GM19043 (cell line): ENCODE measurements around the gene HMBS.
"Not testable (repeated sequence)": the region's sequence is repeated elsewhere in the genome, so short reads cannot be mapped to it uniquely, and the experiment has no call there.

Source experiments
- ATAC-seq: cut with Tn5 transposase; IDR thresholded peaks from one replicate; pipeline ENCODE4 v1.9.1; 2021; ENCODE audit warnings: low read depth; ENCODE audit not compliant: unreplicated experiment

HMBS gene

DNA sequence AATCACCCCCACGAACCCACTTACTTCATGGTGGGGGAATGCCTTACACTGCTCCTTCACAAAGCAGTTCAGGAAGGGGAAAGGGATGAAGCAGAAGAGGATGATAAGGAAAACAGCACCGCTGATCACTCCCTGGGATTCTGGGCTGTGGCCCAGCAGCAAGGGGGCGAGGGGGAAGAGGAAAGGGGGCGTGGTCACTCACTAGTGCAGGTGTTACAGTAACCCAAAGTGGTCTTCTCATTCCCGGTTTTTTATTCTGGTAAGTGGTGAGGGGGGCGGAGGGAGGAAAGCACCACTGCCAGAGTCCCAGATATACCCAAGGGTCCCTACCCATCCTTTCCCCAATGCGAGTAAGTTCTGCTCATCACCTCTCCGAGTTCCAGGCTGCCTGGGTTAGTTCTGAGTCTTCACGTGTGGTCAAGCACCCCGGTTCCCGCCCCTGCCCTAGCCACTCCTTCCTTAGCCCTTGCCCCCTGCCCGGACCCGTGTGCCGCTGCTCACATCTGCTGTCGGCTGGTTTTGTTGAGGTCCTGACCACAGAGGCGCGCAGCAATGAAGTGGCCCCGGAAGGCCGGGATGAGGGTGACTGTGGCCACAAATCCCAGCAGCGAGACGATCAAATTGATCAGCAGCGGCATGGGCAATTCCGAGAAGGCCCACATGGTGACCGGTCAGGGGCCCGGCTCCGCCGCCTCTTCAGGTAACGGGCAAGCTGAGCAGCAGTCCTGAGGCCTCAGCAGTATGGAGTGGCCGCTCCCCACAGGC, 16.5 kb downstream of the HMBS start:
- peak; percentile 22 for ATAC-seq

DNA sequence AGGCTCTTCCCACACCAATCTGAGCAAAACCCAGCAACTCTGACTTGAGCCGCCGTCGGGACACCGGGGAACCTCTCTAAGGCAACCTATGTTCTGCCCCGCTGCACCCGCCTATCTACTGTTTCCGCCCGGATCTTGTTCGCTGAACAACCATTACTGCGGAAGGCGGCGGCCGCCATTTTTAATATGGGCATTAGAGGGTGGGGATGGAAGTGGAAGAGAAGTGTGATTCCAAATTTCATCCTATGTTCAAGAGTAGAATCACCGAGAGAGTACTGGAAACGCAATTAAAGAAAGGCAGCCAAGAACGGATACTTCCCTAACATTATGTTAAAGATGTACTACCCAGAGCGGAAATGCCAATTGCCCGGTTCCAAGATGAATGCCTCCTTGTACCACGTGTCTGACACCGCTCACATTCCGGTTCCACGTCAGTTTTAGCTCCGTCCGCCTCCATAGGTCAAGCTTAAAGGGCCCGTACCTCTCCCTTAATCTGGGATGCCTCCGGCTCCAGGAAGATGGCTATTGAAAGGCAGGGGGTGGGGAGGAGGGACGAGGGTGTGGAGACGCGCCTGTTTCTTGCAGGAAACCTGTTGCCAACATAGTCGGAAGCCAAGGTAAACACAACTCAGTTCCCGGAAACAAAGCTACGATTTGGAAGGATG, 17.2 kb downstream of the HMBS start, which contains the start of gene DPAGT1:
TSS of gene DPAGT1 (minus strand) at position 95 of the 665 bp plus-strand sequence. CDS start 198 bp downstream, outside the sequence.
- ATAC-seq, result peak; percentile 82

DNA sequence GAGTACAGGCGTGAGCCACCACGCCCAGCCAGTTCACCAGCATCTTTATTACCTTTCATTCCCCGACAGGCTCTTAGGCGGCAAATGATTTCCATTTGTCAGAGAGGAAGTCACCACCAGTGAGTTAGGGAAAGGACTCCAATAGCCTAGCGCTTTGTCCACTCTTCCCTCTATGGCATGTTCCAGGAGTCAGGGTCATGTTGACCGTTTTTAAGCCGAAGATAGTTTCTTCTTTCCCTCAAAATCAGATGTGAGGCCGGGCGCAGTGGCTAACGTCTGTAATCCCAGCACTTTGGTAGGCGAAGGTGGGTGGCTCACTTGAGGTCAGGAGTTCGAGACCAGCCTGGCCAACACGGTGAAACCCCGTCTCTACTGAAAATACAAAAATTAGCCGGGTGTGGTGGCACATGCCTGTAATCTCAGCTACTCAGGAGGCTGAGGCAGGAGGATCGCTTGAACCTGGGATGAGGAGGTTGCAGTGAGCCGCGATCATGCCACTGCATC, 18.5 kb downstream of the HMBS start:
- not testable (repeated sequence) for ATAC-seq

DNA sequence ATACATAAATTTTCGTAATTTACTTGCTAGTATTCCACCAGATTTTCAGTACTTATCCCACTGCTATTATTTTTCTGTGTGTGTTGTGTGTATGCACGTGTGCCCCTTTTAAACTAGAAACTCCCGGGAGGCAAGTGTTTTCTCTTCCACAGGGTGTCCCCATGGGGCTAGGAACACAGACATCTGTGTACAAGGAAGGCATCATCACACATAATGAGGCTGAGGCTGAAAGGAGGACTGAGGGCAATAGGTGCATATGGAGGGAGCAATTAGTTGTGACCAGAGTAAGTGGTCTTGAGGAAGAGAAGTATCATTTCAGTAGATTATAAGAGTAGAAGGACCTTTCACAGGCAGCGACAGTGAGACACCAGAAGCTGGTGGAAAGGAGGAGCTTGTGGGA, 19.1 kb downstream of the HMBS start:
- ATAC-seq, result no peak

DNA sequence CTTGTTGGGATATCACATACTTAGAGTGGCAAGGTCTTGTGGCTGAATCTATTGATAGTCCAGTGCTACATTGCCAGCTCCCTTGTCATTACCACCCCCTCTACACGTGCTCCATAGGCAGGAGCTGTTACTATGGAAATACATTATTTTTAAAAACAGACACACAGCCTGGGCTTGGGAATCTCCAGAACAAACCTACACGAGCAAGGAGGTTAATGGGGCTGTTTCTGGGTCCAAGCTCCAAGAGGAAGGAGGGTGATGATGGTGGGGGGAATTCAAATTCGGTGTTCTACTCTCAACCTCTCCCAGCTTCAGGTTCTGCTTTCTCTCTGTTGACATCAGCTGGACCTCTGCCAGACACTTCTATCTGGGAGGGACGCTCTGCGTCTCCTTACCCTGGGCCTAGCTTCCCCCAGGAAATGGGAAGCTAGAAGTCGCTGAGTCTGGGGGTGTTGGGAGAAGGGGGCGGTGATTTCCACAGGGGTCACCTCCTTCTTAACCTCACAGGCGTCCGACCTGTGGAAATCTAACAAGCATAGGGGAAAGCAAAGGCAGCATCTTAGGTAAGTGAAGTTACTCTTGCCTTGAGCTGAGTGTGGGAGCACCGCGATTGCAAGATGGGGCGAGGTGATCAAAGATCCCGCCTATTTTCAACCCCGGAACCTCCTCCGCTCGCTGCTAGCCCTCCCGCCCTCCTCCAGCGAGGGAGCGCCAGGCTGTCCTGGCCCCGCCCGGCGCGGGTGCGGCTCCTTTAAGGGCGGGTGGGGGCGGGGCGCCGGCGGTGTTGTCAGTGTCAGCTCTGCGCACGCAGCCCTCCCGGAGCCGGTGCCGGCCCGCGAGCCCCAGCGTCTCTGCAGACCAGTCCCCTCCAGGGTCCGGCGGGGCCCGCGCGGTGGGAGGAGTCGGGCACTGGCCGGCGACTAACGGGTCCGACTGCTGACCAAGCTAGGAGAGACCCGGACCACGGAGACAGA, 22.2 kb downstream of the HMBS start, which contains the start of gene C2CD2L:
TSS of gene C2CD2L (plus strand) at position 781 of the 974 bp plus-strand sequence. CDS start 398 bp downstream, outside the sequence.
- peak; percentile 78 for ATAC-seq

DNA sequence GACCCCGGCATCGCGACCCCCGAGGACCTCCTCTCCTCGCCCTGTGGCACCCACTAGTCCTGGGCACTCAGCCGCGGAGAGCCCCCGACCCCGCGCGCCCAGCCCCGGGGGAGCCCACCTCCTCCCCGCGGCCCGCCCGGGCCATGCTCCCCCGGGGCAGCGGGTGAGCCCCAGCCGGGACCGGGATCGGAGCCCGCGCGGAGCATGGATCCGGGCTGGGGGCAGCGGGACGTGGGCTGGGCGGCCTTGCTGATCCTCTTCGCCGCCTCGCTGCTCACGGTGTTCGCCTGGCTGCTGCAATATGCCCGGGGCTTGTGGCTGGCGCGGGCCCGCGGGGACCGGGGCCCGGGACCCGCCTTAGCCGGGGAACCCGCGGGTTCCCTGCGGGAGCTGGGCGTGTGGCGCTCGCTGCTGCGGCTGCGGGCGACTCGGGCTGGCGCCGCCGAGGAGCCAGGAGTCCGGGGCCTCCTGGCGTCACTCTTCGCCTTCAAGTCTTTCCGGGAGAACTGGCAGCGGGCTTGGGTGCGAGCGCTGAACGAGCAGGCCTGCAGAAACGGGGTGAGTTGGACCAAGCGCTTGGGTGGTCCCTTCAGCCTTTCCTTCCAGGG, 23.0 kb downstream of the HMBS start:
- peak; percentile 11 for ATAC-seq

DNA sequence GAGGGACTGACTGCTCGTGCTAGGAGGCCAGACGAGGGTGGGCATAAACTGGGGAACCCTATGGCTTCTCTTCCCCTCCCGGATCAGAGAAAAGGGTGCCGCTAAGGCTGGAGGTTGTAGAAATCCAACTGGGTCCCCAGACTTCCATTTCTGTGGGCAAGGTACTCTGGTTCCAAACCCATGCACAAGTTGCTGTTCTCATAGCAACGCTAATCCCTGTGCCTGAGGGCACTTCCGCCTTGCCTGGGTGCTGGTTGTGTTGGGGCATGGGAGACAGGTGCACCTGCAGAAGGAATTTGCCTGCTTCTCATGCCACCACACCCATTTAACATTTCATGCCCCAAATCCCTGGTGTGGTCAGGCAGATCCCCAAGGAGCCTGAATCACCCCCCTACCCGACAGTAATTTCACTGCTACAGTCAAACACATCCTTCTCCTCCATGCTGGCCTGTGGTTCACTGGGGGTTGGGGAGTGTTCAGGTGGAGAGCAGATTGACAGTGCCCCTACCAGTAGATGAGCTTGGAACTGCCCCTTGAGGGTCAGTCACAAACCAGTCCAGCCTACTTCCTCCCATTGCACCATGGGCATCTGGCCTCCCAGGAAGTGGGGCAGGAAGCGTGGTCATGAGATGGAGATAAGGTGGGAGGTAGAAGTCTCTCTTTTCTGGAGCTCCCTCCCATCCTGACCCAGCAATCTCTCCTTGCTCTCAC, 23.6 kb downstream of the HMBS start:
- no peak for ATAC-seq

DNA sequence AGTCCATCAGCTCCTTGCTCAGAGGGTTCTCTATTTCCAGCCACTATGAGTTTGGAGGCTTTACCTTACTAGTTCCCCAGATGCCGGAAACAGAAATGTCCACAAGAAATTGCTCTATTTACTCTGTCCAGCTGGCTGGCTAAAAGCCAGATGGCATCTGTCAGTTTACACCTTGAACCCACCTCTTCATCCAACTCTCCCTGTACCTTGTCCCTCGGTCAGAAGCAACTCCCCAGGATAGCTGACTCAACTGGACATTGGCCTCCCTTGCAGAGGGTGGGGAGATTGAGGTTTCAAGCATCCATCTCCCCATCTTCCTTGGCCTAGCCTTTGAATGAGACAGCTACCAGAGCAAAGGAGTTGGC, 24.2 kb downstream of the HMBS start:
- ATAC-seq, result no peak

DNA sequence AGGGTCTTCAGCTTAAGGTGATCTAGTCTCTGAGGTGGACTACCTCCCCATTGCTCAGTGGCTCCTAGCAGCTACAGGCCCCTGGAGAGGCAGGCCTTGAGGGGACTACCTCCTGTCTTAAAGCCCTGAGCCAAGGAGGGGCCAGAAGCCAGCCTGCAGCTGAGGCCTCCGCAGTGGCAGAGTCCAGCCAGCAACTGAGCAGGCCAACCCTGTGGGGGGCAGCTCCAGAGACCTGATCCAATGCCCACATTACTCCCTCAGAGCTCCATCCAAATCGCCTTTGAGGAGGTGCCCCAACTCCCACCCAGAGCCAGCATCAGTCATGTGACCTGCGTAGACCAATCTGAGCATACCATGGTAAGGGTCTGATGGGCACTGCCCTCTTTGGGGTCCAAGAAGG, 25.2 kb downstream of the HMBS start:
- no peak for ATAC-seq

DNA sequence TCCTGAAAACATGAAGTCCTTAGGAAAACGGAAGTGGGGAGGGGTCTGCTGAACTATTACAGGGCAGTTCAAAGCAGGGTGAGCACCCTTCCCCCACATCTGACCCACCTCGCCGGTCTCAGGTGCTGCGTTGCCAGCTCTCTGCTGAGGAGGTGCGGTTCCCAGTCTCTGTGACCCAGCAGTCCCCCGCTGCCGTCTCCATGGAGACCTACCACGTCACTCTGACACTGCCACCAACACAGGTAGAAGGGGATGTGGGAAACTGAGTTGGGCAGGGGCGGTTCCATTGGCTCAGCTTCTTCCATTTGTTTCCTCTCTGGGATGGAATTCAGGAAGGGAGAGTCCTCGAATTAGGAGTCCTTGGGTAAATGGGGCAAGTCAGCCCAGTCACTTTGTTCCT, 25.8 kb downstream of the HMBS start:
- ATAC-seq, result no peak

DNA sequence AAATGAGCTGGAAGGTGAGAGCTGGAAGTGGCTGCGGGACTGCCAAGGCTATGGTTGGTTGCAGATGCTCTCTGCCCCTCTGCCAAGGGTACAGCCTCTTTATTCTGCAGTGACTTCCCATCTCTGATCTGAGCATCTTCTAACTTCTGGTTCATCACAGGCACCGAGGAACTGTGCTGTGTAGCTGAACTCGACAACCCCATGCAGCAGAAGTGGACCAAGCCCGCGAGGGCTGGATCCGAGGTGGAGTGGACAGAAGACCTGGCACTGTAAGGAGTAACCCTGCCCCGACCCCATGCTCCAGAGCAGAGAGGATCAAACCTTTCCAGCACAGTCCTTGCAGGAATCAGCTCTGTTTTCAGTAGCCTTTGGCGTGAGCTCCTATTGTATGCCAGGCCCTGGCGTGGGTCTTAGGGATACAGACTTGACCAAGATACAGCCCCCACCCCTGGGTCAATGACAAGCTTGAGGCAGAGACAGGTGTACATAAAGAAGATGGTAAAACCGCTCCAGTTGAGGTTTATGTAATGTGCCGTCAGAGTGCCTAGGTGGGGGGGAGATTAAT, 26.8 kb downstream of the HMBS start:
- no peak for ATAC-seq

DNA sequence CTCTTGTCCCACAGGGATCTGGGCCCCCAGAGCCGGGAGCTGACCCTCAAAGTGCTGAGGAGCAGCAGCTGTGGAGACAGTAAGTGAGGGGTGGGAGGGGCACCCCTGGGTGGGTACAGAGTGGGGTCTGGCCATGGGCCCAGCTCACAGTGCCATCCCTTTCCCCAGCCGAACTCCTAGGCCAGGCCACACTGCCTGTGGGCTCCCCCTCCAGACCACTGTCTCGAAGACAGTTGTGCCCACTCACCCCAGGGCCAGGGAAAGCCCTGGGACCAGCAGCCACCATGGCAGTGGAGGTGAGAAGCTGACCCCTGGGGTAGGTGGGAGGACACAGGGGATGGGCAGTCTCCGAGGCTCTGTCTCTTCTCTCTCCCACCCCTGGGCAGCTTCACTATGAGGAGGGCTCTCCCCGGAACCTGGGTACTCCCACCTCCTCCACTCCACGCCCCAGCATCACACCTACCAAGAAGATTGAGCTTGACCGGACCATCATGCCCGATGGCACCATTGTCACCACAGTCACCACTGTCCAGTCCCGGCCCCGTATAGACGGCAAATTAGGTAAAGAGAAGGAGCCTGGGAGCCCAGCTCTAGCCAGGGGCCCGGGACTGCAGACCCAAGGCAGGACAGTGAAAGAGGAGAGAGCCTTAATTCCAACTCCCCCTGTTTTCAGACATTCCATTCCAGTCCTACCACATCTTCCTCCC, 27.8 kb downstream of the HMBS start:
- ATAC-seq, result no peak

DNA sequence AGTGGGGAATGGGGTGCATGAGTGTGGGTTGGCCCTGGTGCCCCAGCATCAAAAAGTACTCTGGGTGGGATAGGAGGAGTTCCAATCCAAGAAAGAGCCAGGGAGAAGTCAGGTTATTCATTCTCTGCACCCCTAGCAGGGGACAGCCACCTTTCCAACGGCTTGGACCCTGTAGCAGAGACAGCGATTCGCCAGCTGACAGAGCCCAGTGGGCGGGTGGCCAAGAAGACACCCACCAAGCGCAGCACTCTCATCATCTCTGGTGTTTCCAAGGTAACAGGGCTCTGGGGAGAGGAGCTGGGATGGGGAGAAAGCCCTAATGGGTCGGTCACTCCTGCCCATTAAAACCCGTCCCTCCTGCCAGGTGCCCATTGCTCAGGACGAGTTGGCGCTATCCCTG, 29.0 kb downstream of the HMBS start:
- no peak for ATAC-seq

DNA sequence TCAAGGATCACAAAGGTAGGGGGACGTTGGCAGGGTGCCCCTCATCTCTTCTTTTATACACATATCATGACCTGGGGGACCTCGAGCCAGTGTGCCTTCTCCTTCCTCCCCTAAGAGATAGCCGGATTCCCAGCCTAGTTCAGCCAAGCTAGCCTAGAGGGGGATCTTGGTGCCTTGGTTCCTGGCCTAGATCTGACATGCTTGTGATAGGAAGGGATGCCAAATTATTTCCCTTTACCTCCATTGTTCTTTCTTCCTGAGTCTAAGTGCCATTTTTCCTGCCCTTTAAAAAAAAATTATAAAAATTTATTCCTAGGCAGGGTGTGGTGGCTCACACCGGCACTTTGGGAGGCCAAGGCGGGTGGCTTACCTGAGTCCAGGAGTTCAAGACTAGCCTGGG, 29.7 kb downstream of the HMBS start:
- ATAC-seq, result no peak

DNA sequence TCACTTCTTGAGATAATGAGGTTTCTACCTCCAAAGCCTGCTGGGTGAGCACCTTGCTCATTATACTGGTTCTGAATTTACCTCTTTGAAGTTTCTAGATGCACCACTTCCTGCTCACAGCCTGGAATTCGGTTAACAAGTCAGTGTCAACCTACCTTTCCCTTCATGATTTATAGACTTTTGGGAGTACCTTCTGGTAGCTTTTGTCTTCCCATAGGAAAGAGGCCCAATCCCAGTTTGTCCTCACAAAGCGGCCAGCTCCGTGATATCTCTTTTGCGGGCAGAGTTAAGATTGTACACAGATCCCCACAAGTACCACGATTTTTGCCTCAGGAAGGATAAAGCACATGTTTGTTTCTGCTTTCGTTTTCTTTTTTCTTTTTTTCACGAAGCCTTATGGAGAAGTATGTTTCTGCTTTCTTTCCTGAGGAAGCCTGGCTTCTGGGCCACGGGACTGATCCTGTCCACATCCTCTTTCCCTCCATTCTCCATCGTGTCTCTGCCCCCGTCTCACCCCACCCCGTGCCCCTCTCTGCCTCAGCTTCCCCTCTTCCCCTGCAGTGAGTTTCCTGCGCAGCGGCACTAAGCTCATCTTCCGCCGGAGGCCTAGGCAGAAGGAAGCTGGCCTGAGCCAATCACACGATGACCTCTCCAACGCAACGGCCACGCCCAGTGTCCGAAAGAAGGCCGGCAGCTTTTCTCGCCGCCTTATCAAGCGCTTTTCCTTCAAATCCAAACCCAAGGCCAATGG, 31.0 kb downstream of the HMBS start:
- ATAC-seq, result no peak

DNA sequence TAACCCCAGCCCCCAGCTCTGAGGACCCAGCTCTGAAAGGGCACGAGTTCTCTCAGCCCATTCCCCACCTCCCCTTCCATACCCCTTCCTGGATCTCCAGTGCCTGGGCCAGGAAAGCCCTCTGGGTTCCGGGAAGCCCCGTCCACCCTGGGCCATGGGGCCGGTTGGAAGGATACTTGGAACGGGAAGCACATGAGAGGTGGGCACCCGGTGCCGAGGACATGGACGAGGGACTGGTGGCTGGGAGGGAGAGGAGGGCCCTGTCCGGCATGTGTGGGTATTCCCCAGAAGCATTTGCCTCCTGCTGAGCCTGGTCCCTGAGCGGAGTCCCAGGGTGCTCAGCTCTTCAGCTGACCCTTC, 31.5 kb downstream of the HMBS start:
- no peak for ATAC-seq

DNA sequence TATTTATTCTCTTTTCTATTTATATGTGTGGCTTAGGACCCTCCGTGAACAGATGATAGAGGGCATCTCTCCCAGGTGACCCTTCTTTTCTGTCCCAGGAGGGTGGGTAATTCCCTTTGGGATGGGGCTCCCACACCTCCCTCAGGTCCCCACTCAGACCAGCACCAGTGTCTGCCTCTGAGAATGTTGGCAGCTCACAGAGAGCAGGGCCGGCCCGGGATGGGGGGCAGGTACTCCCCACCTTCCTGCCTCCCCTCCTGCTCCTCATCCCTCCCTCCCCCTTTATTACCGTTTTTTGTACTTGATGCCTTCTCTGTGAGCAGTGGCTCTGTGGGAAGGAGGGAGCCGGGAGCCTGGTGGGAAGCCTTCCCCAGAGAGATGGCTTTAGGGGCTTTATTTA, 31.9 kb downstream of the HMBS start:
- no peak for ATAC-seq
